GM12878 (cell line): ENCODE results near the gene VWA8. TPM values are rescaled to one million over a fixed set of nuclear protein-coding genes. Genes with fewer than 3 reads are reported as not detected.

Source experiments
- ATF2 ChIP-seq: IDR thresholded peaks from 2 replicates; pipeline ENCODE4 v1.6.1; 2012; ENCODE audit warnings: low read length, inconsistent platforms
- ATF3 ChIP-seq: IDR thresholded peaks from 2 replicates; pipeline ENCODE4 v1.6.1; 2011; ENCODE audit warnings: low read depth, mild to moderate bottlenecking, low read length, moderate library complexity, borderline replicate concordance; ENCODE audit errors: extremely low read depth
- BCL11A ChIP-seq: IDR thresholded peaks from 2 replicates; pipeline ENCODE4 v1.6.1; 2011; ENCODE audit warnings: low read depth, low read length
- CBFB ChIP-seq: IDR thresholded peaks from 2 replicates; pipeline ENCODE4 v1.6.1; 2016; ENCODE audit warnings: antibody characterized with exemption, low read depth
- CBX3 ChIP-seq: fragments of 200-600 bp; sonication (generic); IDR thresholded peaks from 2 replicates; pipeline ENCODE4 v1.6.1; 2016; ENCODE audit warnings: low read depth, borderline replicate concordance
- EED ChIP-seq: sonication (generic); IDR thresholded peaks from 2 replicates; pipeline ENCODE4 v1.6.1; 2016; ENCODE audit warnings: antibody characterized with exemption, low read depth
- ETV6 ChIP-seq, 2 experiments: fragments of 450-650 bp in 1 of 2; IDR thresholded peaks in 1 of 2; conservative IDR thresholded peaks in 1 of 2; 2 replicates each; pipeline ENCODE4 v1.6.1; 2014; ENCODE audit warnings: antibody characterized with exemption in 1 of 2, borderline replicate concordance in 1 of 2, low read depth in 1 of 2, mild to moderate bottlenecking in 1 of 2, moderate library complexity in 1 of 2
- FOXK2 ChIP-seq: fragments of 450-650 bp; IDR thresholded peaks from 2 replicates; pipeline ENCODE4 v1.6.1; 2017; ENCODE audit warnings: mild to moderate bottlenecking, moderate library complexity
- HDAC2 ChIP-seq: fragments of 200-600 bp; sonication (generic); IDR thresholded peaks from 2 replicates; pipeline ENCODE4 v1.6.1; 2017
- HSF1 ChIP-seq: fragments of 150-350 bp; IDR thresholded peaks from 2 replicates; pipeline ENCODE4 v1.6.1; 2014; ENCODE audit warnings: mild to moderate bottlenecking, low read depth, low read length
- IKZF1 ChIP-seq: fragments of 450-650 bp; conservative IDR thresholded peaks from 2 replicates; pipeline ENCODE4 v1.6.1; 2017; ENCODE audit warnings: antibody characterized with exemption, mild to moderate bottlenecking
- IKZF2 ChIP-seq, 2 experiments: fragments of 450-650 bp; IDR thresholded peaks; 2 replicates each; pipeline ENCODE4 v1.6.1; 2017; ENCODE audit warnings: mild to moderate bottlenecking in 2 of 2, moderate library complexity in 2 of 2
- IRF4 ChIP-seq: IDR thresholded peaks from 2 replicates; pipeline ENCODE4 v1.6.1; 2011; ENCODE audit warnings: low read depth, low read length
- JUNB ChIP-seq: IDR thresholded peaks from 2 replicates; pipeline ENCODE4 v1.6.1; 2016; ENCODE audit warnings: antibody characterized with exemption, mild to moderate bottlenecking
- KDM1A ChIP-seq: fragments of 200-600 bp; sonication (generic); IDR thresholded peaks from 2 replicates; pipeline ENCODE4 v1.6.1; 2016; ENCODE audit warnings: borderline replicate concordance
- MEF2A ChIP-seq: IDR thresholded peaks from 2 replicates; pipeline ENCODE4 v1.6.1; 2011; ENCODE audit warnings: low read depth, mild to moderate bottlenecking, low read length, moderate library complexity; ENCODE audit not compliant: insufficient read depth
- MLLT1 ChIP-seq: fragments of 450-650 bp; IDR thresholded peaks from 2 replicates; pipeline ENCODE4 v1.6.1; 2016; ENCODE audit warnings: mild to moderate bottlenecking
- NR2C2 ChIP-seq: IDR thresholded peaks from 2 replicates; pipeline ENCODE4 v1.6.1; 2011; ENCODE audit warnings: borderline replicate concordance, low read depth; ENCODE audit not compliant: control insufficient read depth, insufficient read length
- NRF1 ChIP-seq: conservative IDR thresholded peaks from 2 replicates; pipeline ENCODE4 v1.6.1; 2011; ENCODE audit warnings: mild to moderate bottlenecking, low read depth, low read length, improper control_type of control experiment
- PAX5 ChIP-seq: IDR thresholded peaks from 2 replicates; pipeline ENCODE4 v1.6.1; 2011; ENCODE audit warnings: low read depth, low read length, borderline replicate concordance
- POLR2A ChIP-seq: IDR thresholded peaks from 2 replicates; pipeline ENCODE4 v1.6.1; 2011; ENCODE audit warnings: low read depth, mild to moderate bottlenecking, low read length
- RAD51 ChIP-seq: fragments of 450-650 bp; IDR thresholded peaks from 2 replicates; pipeline ENCODE4 v1.6.1; 2016; ENCODE audit warnings: moderate library complexity, mild to moderate bottlenecking, inconsistent platforms
- RUNX3 ChIP-seq: IDR thresholded peaks from 2 replicates; pipeline ENCODE4 v1.6.1; 2012; ENCODE audit warnings: low read length, inconsistent platforms
- SIN3A ChIP-seq: IDR thresholded peaks from 2 replicates; pipeline ENCODE4 v1.6.1; 2012; ENCODE audit warnings: low read depth, low read length, improper control_type of control experiment
- SMAD5 ChIP-seq: IDR thresholded peaks from 2 replicates; pipeline ENCODE4 v1.6.1; 2016; ENCODE audit warnings: antibody characterized with exemption, low read depth
- SP1 ChIP-seq: IDR thresholded peaks from one replicate; pipeline ENCODE4 v1.6.1; 2011; ENCODE audit warnings: low read depth, low read length
- SPI1 ChIP-seq: IDR thresholded peaks from 2 replicates; pipeline ENCODE4 v1.6.1; 2011; ENCODE audit warnings: low read depth, mild to moderate bottlenecking, low read length, moderate library complexity, borderline replicate concordance; ENCODE audit not compliant: insufficient read depth
- SREBF2 ChIP-seq: IDR thresholded peaks from 2 replicates; pipeline ENCODE4 v1.6.1; 2012; ENCODE audit warnings: mild to moderate bottlenecking, low read length
- STAT1 ChIP-seq: fragments of 450-650 bp; conservative IDR thresholded peaks from 2 replicates; pipeline ENCODE4 v1.6.1; 2014; ENCODE audit warnings: antibody characterized with exemption, mild to moderate bottlenecking
- SUZ12 ChIP-seq: fragments of 200-600 bp; sonication (generic); IDR thresholded peaks from one replicate; pipeline ENCODE4 v1.6.1; 2018; ENCODE audit warnings: antibody characterized with exemption, mild to moderate bottlenecking; ENCODE audit not compliant: unreplicated experiment
- TAF1 ChIP-seq: IDR thresholded peaks from 2 replicates; pipeline ENCODE4 v1.6.1; 2011; ENCODE audit warnings: mild to moderate bottlenecking, low read depth, low read length, borderline replicate concordance
- ZNF217 ChIP-seq: fragments of 450-650 bp; IDR thresholded peaks from 2 replicates; pipeline ENCODE4 v1.6.1; 2017; ENCODE audit warnings: antibody characterized with exemption, mild to moderate bottlenecking
- polyA plus RNA-seq, 11 experiments: library from polyadenylated mRNA; depleted of rRNA in 4 of 11; unstranded in 6 of 11; stranded (reverse) in 5 of 11; fragments of >200 nt; fragmentation: Nextera tagmentation in 4 of 11; fragmentation: Illumina TruSeq in 1 of 11; extraction: Ambion mirVana in 4 of 11; extraction: Trizol in 1 of 11; gene quantifications; 1 replicate in 1 of 11; 2 replicates in 10 of 11; pipeline versions ENCODE4 v1.2.1 to v1.2.3, GENCODE V29; 2011 to 2016; ENCODE audit warnings: inconsistent platforms in 2 of 11, missing spikeins in 2 of 11, low read depth in 1 of 11
- total RNA-seq, 4 experiments: library from RNA; depleted of rRNA in 3 of 4; stranded (reverse); fragments of >200 nt in 3 of 4; fragmentation: Illumina TruSeq in 1 of 4; extraction: Trizol in 1 of 4; gene quantifications; 2 replicates each; pipeline versions ENCODE4 v1.2.1 to v1.2.3, GENCODE V29; 2013 to 2021

Gene VWA8
- total and polyA plus RNA-seq, 10 of the 15 experiments (the other 5 are each of a cell fraction or from before 2014, with no cell fraction given) = 3.0 to 21.8 (median 13.5) TPM

GRCh38 chr13:41811588-41812021 is 149.3 kb downstream of the VWA8 start (continued):
- 0 out of 2 replicates have a peak, but pooled peaks have one; percentile 20 for TF ChIP-seq MEF2A
- TF ChIP-seq ZNF217 = 0 out of 2 replicates have a peak, but pooled peaks have one; percentile 35
- no peak for TF ChIP-seq PAX5
- TF ChIP-seq MLLT1 = no peak
- no peak for TF ChIP-seq NR2C2
- TF ChIP-seq ATF3 = no peak
- no peak for TF ChIP-seq NRF1
- no peak for TF ChIP-seq SMAD5
- peak; percentile 77 for TF ChIP-seq RUNX3
- peak; percentile 58 to 73; a peak in 3 of 4 replicates for TF ChIP-seq IKZF2 (IDR thresholded peaks at IDR 0.05)
- no peak for TF ChIP-seq RAD51
- peak; percentile 60 for TF ChIP-seq IKZF1
- TF ChIP-seq HSF1 = no peak
- no peak for TF ChIP-seq POLR2A
- no peak for TF ChIP-seq SUZ12
- TF ChIP-seq CBFB = no peak
- no peak for TF ChIP-seq CBX3
- TF ChIP-seq ETV6 (conservative IDR thresholded peaks at IDR 0.05 in 1 of 2, IDR thresholded peaks at IDR 0.05 in 1 of 2; ENCODE audit: borderline replicate concordance in 1 of 2, low read depth in 1 of 2) = no peak
- no peak for TF ChIP-seq IRF4
- no peak for TF ChIP-seq SREBF2
- 0 out of 2 replicates have a peak, but pooled peaks have one; percentile 11 for TF ChIP-seq ATF2
- TF ChIP-seq KDM1A = no peak
- no peak for TF ChIP-seq FOXK2
- no peak for TF ChIP-seq BCL11A
- no peak for TF ChIP-seq HDAC2
- no peak for TF ChIP-seq SIN3A
- no peak for TF ChIP-seq JUNB
- TF ChIP-seq SPI1 = no peak
- no peak for TF ChIP-seq STAT1
- TF ChIP-seq SP1 = no peak
- TF ChIP-seq TAF1 = no peak
- TF ChIP-seq EED = no peak
